HUES64 (cell line): ENCODE measurements around the gene IGFL2. TPM values are rescaled to one million over a fixed set of nuclear protein-coding genes. Genes with fewer than 3 reads are reported as not detected.
"Not testable (repeated sequence)": the region's sequence is repeated elsewhere in the genome, so short reads cannot be mapped to it uniquely, and the experiment has no call there.

Source experiments
- H3K27ac ChIP-seq: 2 replicates; pipeline ENCODE4 v1.7.0; 2013; ENCODE audit warnings: low read depth, low read length, inconsistent platforms
- H3K27me3 ChIP-seq: 2 replicates; pipeline ENCODE4 v1.6.1; 2013; ENCODE audit warnings: mild to moderate bottlenecking, low read length; ENCODE audit not compliant: insufficient read depth
- H3K36me3 ChIP-seq: 2 replicates; pipeline ENCODE4 v1.6.1; 2013; ENCODE audit warnings: mild to moderate bottlenecking, low read length; ENCODE audit not compliant: insufficient read depth
- H3K4me1 ChIP-seq: 2 replicates; pipeline ENCODE4 v1.6.1; 2013; ENCODE audit warnings: mild to moderate bottlenecking, low read length, moderate library complexity; ENCODE audit not compliant: insufficient read depth
- H3K4me3 ChIP-seq: 2 replicates; pipeline ENCODE4 v1.5.1; 2013; ENCODE audit warnings: mild to moderate bottlenecking, low read length, moderate library complexity
- H3K9ac ChIP-seq: 2 replicates; pipeline ENCODE4 v1.6.1; 2013; ENCODE audit warnings: mild to moderate bottlenecking, low read depth, low read length
- H3K9me3 ChIP-seq: 2 replicates; pipeline ENCODE4 v1.6.1; 2013; ENCODE audit warnings: low read depth, low read length; ENCODE audit not compliant: insufficient read depth
- WGBS: fragments of 150-250, 120-280 bp; methylation state at CpG from one replicate; pipeline ENCODE4 v1.1.7; 2013; ENCODE audit warnings: missing lambda C conversion rate; 5-methylcytosine and 5-hydroxymethylcytosine counted together
- polyA plus RNA-seq, 2 experiments: library from polyadenylated mRNA; stranded (reverse); fragments of 50-300 nt; gene quantifications; one replicate each; pipeline ENCODE4 v1.2.3, GENCODE V29; 2013

Gene IGFL2
- not detected for polyA plus RNA-seq (2013, experiment 1 of 2)
- polyA plus RNA-seq (2013, experiment 2 of 2) = not detected

- Histone ChIP-seq H3K9me3 (no peaks in the 10 kb centered on the region), H3K4me1 (no peaks in the 10 kb centered on the region), H3K27ac (no peak within 1 kb of the TSS), H3K9ac (no peak within 1 kb of the TSS), H3K4me3 (no peak within 1 kb of the TSS), H3K36me3 (no peaks in the 10 kb centered on the region), H3K27me3 (no peaks in the 10 kb centered on the region)
- 91% methylated on average over 6 of the region's 6 CpGs for WGBS
Measured at GRCh38 chr19:46147791-46148288, at the start of gene IGFL2. IGFL2 (plus strand) TSS chr19:46148238; CDS start chr19:46148279, 41 bp downstream.

GRCh38 chr19:46100344-46100743, 47.7 kb upstream of the IGFL2 start:
- Histone ChIP-seq H3K27ac (no peak overlapping the region), H3K27me3 (no peaks in the 10 kb centered on the region), H3K4me1 (no peaks in the 10 kb centered on the region), H3K4me3 (no peak overlapping the region), H3K9me3 (no peaks in the 10 kb centered on the region), H3K9ac (no peak overlapping the region), H3K36me3 (no peaks in the 10 kb centered on the region)
- 98% methylated on average over 1 of the region's 1 CpG for WGBS

- H3K27ac ChIP-seq = no peak overlapping the region
- H3K9ac ChIP-seq = no peak overlapping the region
- WGBS = 76% methylated on average over 6 of the region's 6 CpGs
- no peaks in the 10 kb centered on the region for H3K4me1 ChIP-seq
- H3K36me3 ChIP-seq = no peaks in the 10 kb centered on the region
- H3K9me3 ChIP-seq = no peaks in the 10 kb centered on the region
- H3K27me3 ChIP-seq = no peaks in the 10 kb centered on the region
- H3K4me3 ChIP-seq = no peak overlapping the region
Measured at GRCh38 chr19:46101293-46101692, 46.7 kb upstream of the IGFL2 start.

GRCh38 chr19:46102333-46102732, 45.7 kb upstream of the IGFL2 start:
- not testable (repeated sequence) for H3K4me1 ChIP-seq, H3K36me3 ChIP-seq, H3K27ac ChIP-seq, H3K9ac ChIP-seq, H3K4me3 ChIP-seq, H3K9me3 ChIP-seq, H3K27me3 ChIP-seq
- 94% methylated on average over 7 of the region's 7 CpGs for WGBS

GRCh38 chr19:46107371-46107770, 40.7 kb upstream of the IGFL2 start:
- no peak overlapping the region for H3K4me3 ChIP-seq
- 82% methylated on average over 6 of the region's 6 CpGs for WGBS

GRCh38 chr19:46109876-46110275, 38.2 kb upstream of the IGFL2 start:
- no peak overlapping the region for H3K4me3 ChIP-seq
- H3K9ac ChIP-seq = no peak overlapping the region
- H3K36me3 ChIP-seq = no peaks in the 10 kb centered on the region
- no peaks in the 10 kb centered on the region for H3K4me1 ChIP-seq
- no peaks in the 10 kb centered on the region for H3K27me3 ChIP-seq
- H3K27ac ChIP-seq = no peak overlapping the region
- H3K9me3 ChIP-seq = no peaks in the 10 kb centered on the region
- WGBS = 90% methylated on average over 6 of the region's 6 CpGs

More at GRCh38 chr19:46107371-46107770, 40.7 kb upstream of the IGFL2 start:
- H3K9me3 ChIP-seq = no peaks in the 10 kb centered on the region
- H3K4me1 ChIP-seq = no peaks in the 10 kb centered on the region
- no peaks in the 10 kb centered on the region for H3K36me3 ChIP-seq
- H3K27me3 ChIP-seq = no peaks in the 10 kb centered on the region
- H3K27ac ChIP-seq = no peak overlapping the region
- no peak overlapping the region for H3K9ac ChIP-seq

GRCh38 chr19:46111376-46111775, 36.7 kb upstream of the IGFL2 start:
- H3K9ac ChIP-seq = no peak overlapping the region
- no peaks in the 10 kb centered on the region for H3K27me3 ChIP-seq
- no peak overlapping the region for H3K27ac ChIP-seq
- H3K4me3 ChIP-seq = no peak overlapping the region
- no peaks in the 10 kb centered on the region for H3K36me3 ChIP-seq
- 0 out of 2 replicates have a peak, but pooled peaks cover 3% of the 10 kb centered on the region for H3K4me1 ChIP-seq
- 88% methylated on average over 3 of the region's 3 CpGs for WGBS
- H3K9me3 ChIP-seq = no peaks in the 10 kb centered on the region

- 91% methylated on average over 2 of the region's 2 CpGs for WGBS
- Histone ChIP-seq H3K27ac (no peak overlapping the region), H3K9me3 (no peaks in the 10 kb centered on the region)
Measured at GRCh38 chr19:46112527-46112926, 35.5 kb upstream of the IGFL2 start.

GRCh38 chr19:46113726-46114125, 34.3 kb upstream of the IGFL2 start:
- 0 out of 2 replicates have a peak, but pooled peaks cover 3% of the 10 kb centered on the region for H3K4me1 ChIP-seq
- H3K36me3 ChIP-seq = no peaks in the 10 kb centered on the region
- H3K4me3 ChIP-seq = no peak overlapping the region
- no peaks in the 10 kb centered on the region for H3K9me3 ChIP-seq
- H3K27me3 ChIP-seq = no peaks in the 10 kb centered on the region
- whole genome bisulfite sequencing = 71% methylated on average over 1 of the region's 1 CpG
- no peak overlapping the region for H3K27ac ChIP-seq
- no peak overlapping the region for H3K9ac ChIP-seq

More at GRCh38 chr19:46112527-46112926, 35.5 kb upstream of the IGFL2 start:
- H3K9ac ChIP-seq = no peak overlapping the region
- H3K36me3 ChIP-seq = no peaks in the 10 kb centered on the region
- H3K4me1 ChIP-seq = 0 out of 2 replicates have a peak, but pooled peaks cover 3% of the 10 kb centered on the region
- H3K4me3 ChIP-seq = no peak overlapping the region
- H3K27me3 ChIP-seq = no peaks in the 10 kb centered on the region

- Histone ChIP-seq H3K4me1 (0 out of 2 replicates have a peak, but pooled peaks cover 3% of the 10 kb centered on the region), H3K27me3 (no peaks in the 10 kb centered on the region), H3K36me3 (no peaks in the 10 kb centered on the region), H3K9me3 (no peaks in the 10 kb centered on the region), H3K4me3 (no peak overlapping the region), H3K9ac (no peak overlapping the region), H3K27ac (no peak overlapping the region)
- 90% methylated on average over 9 of the region's 9 CpGs for WGBS
Measured at GRCh38 chr19:46115396-46116106, 32.5 kb upstream of the IGFL2 start.

GRCh38 chr19:46116121-46116520, 31.9 kb upstream of the IGFL2 start:
- H3K27ac ChIP-seq = no peak overlapping the region
- H3K4me1 ChIP-seq = 0 out of 2 replicates have a peak, but pooled peaks cover 3% of the 10 kb centered on the region
- 91% methylated on average over 2 of the region's 3 CpGs for WGBS
- no peaks in the 10 kb centered on the region for H3K27me3 ChIP-seq
- H3K9ac ChIP-seq = no peak overlapping the region
- no peaks in the 10 kb centered on the region for H3K9me3 ChIP-seq
- no peak overlapping the region for H3K4me3 ChIP-seq
- H3K36me3 ChIP-seq = no peaks in the 10 kb centered on the region
